Activated T-helper 1 cell treated with anti-CD3 and anti-CD28 coated beads, Interleukin-2, amount 50 U/mL, for 16 hours (primary cell): Measurements from ENCODE around the gene NME7.
"Not testable (repeated sequence)": the region's sequence is repeated elsewhere in the genome, so short reads cannot be mapped to it uniquely, and the experiment has no call there.

Experiments used
- DNase-seq, 2 donors: peaks; one replicate each; pipeline ENCODE4 v3.0.0-alpha.2; 2020; ENCODE audit warnings: low read depth in 1 of 2, low spot score in 1 of 2

NME7 gene, protein sequence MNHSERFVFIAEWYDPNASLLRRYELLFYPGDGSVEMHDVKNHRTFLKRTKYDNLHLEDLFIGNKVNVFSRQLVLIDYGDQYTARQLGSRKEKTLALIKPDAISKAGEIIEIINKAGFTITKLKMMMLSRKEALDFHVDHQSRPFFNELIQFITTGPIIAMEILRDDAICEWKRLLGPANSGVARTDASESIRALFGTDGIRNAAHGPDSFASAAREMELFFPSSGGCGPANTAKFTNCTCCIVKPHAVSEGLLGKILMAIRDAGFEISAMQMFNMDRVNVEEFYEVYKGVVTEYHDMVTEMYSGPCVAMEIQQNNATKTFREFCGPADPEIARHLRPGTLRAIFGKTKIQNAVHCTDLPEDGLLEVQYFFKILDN

DNA sequence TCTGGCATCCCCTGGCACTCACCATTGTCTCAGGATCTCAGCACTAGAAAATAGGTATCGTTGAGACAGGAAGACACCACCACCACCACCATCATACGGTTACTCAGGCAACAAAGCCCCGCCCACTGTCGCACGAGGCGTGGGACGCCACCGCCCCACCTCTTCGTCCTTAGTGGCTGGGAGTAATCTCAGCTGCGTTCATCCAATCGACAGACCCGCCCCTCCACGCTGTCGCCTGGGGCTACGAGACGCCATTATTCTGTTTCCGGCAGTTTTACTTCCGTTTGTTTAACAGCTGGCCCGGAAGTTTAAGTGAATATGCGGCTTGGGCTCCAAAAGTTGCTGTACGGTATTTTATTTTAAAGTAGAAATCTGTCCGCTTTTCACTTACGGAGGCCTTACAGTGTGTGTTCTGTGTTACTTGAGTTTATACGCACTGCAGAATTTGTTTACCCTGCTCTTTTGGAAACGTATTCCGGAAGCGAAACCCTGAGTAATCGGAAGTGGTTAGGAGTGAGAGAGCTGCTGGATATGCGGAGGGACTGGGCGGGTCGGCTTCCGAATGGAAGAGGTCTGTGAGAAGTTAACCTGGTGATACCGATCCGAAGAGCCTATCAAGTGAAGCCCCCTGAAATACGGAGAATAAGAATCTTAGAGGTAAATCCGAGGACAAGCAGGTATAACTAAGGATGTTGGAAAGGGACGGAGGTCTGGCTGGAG, at the start of gene NME7, which contains the start of gene BLZF1:
TSS of gene NME7 (minus strand) at position 112 of the 720 bp plus-strand sequence. CDS start at position 25, 87 bp downstream.
TSS of gene BLZF1 (plus strand) at position 510 of the 720 bp plus-strand sequence. CDS start 1,328 bp downstream, outside the sequence.
- peak; percentile 96 to 98 for DNase-seq

DNA sequence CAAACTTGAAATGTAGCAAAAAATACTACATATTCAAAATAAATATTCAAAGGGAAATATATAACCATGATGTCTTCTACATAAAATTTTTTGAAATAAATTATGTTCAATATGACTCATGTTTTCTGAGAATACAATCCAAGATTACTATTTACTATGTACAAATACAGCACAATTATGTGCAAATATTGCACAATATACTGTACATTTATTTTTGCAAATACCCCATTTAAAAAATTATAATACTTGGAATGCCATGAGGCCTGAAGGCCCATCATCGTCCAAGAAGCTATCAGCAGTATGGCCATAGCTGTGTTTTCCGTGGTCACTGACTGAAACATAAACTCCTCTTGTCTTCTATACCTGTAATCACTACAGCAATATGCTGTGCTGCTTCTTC, 47.4 kb upstream of the NME7 start:
- DNase-seq = no peak

DNA sequence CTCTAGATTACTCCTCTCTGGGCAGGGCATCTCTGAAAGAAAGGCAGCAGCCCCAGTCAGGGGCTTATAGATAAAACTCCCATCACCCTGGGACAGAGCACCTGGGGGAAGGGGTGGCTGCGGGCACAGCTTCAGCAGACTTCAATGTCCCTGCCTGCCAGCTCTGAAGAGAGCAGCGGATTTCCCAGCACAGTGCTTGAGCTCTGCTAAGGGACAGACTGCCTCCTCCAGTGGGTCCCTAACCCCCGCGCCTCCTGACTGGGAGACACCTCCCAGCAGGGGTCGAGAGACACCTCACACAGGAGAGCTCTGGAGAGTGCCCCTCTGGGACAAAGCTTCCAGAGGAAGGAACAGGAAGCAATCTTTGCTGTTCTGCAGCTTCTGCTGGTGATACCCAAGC, 40.7 kb upstream of the NME7 start:
- not testable (repeated sequence) for DNase-seq

DNA sequence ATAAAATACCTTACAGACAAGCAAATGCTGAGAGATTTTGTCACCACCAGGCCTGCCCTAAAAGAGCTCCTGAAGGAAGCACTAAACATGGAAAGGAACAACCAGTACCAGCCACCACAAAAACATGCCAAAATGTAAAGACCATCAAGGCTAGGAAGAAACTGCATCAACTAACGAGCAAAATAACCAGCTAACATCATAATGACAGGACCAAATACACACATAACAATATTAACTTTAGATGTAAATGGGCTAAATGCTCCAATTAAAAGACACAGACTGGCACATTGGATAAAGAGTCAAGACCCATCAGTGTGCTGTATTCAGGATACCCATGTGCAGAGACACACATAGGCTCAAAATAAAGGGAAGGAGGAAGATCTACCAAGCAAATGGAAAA, 35.0 kb upstream of the NME7 start:
- DNase-seq = not testable (repeated sequence)

DNA sequence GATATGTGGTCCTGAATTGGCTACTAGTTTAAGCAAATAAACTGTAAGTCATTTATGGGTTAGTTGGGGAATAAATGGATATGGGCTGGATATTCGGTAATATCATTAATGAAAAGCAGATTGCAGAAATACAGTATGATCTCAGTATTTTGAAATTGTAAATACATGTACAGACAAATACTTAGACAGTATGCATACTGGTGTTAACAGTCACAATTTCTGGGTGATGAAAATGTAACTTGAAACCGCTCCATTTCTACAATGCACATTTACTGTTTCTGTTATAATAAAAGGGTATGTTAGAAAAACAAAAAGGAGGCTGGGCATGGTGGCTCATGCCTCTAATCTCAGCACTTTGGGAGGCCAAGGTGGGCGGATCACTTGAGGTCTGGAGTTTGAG, 28.4 kb upstream of the NME7 start:
- no peak for DNase-seq

DNA sequence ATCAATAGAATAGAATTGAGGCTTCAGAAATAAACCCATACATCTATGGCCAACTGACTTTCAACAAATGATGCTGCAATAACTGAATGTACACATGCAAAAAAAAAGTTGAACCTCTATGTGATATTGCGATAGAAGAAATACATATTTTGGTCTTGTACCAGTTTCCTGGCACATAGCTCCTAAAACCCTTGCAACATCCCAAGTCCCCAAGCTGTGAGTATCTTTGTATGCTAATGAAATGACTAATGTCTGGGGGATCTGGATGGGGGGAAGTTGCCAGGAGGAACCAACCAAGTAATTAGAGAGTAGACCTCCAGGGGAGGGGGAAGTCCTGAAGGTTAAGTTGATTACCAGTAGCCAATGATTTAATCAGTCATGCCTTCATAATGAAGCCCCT, 24.8 kb upstream of the NME7 start:
- DNase-seq = no peak

DNA sequence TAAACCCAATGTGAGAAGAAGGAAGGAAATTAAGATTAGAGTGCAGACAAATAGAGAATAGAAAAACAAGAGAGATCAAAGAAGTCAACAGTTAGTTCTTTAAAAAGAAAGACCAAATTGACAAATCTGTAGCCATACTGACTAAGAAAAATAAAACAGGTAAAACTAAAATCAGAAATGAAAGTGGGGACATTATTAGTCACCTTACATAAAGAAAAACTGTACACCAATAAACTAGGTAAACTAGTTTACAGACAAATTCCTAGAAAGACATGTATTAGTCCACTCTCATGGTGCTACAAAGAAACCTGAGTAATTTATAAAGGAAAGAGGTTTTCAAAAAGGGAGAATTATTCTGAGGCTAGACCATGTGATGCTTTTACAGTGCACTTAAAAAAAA, 22.7 kb upstream of the NME7 start:
- DNase-seq = no peak

DNA sequence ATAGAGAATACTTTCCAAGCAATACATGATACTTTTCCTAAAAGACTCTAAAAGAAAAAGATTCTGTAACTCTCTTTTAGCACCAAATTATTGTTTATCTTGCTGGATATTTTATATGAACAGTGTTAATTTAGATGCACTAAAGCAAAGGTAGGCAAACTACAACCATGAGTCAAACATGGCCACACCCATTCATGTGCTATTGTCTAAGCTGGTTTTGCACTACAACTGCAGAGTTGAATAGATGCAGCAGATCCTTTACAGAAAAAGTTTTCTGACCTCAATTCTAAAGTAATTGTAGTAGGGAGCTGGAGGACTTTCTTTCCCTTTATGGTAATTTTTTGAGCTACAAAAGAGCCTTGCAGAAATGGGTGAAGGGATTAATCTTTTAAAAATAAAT, 19.8 kb upstream of the NME7 start:
- DNase-seq = no peak

DNA sequence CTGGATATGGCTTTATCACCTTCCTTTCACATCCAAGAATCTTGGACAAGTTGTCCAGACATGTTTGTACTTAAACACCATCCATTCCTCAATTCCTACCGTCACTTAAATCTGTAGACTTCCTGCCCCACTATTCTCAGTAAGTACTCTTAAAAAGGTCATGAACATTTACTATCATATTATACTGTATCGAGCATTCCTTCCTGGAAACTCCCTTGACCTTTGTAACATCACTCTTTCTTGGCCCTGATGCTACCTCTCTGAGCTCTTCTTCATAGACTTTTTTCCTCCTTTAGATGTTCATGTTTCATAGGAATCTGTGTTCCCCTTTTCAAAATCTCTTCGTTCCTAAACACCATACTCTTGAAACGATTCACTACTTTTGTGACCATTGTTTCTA, 15.9 kb upstream of the NME7 start:
- DNase-seq = no peak

DNA sequence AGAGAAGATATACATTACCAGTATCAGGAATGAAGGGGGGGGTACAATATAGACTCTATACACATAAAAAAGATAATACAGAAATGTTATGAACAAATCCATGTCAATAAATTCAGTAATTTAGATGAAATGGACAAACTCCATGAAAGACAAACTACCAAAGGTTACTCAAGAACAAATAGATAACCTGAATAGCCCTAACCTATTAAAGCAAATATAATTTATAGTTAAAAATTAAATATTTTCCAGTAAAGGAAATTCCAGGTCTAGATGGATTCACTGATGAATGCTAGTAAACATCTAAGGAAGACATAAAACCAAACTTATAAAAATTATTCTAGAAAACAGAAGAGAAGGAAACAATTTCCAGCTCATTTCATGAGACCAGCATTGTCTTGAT, 13.6 kb upstream of the NME7 start:
- no peak for DNase-seq

DNA sequence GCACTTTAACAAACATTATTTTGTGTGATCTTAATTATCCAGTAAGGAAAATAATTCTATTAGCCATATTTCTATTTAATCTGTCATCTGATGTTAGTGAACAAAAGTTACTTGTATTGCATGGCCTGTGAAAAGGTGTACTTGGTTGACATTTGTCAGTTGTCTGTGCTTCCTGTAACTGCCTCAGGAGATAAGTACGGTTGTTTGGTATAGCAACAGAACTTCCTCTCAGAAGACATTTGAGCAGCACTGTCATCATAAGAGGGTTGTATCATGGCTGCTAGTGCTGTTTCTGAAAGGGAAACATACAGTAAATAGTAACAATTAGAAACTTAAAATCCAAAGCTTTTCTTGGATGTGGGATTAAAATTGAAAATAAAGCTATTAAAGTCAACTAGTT, 3.8 kb upstream of the NME7 start:
- DNase-seq = no peak

DNA sequence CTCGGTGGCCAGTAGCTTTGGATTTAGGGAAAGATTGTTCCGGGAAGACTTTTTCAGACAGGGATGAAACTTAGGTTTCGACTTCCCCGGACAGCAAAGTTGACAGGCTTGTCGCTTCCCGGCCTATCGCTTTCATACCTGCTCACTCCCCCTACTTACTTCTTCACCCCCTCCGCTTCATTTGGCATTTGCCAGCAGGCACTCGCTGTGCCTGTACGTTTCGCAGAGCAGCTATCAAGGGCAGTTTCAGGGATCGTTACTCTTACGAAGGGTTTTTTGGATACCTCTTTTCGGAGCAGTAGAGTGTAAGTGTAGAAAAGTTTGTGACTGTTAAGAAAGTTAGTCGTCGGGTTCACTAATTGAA, 791 bp upstream of the NME7 start:
- DNase-seq = no peak

DNA sequence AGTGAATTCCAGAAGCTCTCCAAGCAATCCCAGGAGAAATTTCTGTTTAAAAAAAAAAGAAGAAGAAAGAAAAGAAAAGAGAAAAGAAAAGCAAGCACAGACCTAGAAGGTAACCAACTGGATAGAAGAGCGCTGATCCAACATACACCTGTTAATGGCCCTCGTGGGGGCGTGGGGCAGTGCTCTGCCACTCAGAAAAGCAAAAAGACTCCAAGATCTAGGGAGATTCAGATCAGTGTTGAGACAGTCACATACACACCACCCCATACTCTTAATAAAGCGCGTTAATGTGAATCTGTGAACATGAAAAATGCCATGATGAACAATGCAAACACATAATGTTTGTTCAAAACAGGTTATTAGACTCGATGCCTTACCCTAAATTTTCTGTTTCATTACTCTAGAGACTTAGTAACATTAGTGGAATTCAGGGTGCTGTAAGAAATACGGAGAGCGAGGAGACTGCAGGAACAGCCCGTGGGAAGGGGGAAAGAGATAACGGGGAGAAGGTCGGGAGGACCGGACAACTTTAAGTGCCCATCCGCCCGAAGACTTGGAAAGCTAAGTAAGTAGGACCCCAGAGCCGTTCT, 406 bp downstream of the NME7 start:
- no peak for DNase-seq

DNA sequence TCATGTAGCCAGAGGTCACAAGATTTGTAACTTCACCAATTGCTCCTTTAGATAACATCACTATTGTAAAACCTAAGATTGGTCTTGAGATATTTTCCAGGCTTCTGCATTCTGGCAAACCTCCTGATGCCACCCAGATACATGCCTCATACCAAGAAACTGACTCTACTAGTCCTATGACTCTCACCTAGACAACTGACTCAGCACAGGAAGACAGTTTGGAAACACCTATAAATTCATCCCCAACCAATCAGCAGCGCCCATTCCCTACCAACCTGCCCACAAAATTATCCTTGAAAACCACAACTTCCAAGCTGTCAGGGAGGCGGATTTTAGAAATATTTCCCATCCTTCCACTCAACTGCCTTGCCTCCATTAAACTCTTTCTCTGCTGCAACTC, 2.6 kb downstream of the NME7 start:
- no peak for DNase-seq

DNA sequence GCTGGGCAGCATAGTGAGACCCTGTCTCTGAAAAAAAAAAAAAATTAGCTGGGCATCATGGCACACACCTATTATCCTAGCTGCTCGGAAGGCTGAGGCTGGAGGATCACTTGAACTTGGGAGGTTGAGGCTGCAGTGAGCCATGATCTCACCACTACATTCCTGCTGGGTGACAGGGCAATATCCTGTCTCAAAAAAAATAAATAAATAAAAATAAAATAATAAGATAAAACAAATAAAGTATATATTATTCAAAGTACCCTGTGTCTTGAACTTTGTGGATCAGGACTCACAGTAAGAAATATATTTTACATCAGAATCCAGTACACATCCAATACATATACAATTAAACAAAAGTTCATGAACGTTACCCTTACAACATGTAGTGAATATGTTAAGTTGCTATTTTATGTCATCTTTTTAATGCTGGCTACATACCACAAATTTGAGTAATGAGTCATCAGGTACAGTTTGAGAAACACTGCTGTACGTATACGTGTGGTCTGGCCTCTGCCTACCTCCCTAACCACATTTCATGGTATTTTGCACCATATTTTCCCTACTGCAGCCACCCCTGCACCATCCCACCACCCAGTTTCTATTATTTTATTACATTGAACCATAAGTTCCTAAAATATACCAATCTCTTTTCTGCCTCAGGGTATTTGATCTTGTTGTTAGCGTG, 4.4 kb downstream of the NME7 start:
- DNase-seq = no peak

DNA sequence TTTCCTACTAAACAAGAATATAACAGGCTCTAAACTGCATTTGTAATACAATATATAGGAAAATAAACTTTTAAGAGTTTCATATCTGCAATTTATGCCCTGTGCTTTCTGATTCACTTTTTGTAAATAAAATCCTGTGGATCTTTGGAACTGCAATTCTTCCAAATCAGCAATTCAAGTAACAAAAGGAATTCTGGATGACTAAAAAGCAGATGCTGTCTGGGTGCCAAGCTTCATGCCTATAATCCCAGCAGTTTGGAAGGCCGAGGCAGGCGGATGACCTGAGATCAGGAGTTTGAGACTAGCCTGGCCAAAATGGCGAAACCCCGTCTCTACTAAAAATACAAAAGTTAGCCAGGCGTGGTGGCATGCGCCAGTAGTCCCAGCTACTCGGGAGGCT, 6.3 kb downstream of the NME7 start:
- DNase-seq = no peak

DNA sequence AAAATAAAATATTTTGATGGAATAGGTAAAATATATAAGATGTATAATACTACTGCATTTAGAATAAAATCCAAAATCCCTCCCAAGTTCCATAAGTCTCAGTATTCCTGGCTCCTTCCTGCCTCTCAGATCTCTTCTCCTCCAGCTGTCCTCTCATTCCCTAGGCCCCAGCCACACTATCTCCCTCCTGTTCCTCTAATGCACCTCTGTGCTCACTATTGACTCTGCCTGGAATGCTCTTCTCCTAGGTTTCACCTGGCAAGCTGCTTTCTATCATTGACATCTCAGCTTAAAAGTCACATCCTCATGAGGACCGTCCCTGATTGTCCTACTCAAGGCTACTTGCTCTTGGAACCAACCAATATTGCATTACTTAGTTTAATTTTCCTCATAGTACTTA, 7.2 kb downstream of the NME7 start:
- no peak for DNase-seq

DNA sequence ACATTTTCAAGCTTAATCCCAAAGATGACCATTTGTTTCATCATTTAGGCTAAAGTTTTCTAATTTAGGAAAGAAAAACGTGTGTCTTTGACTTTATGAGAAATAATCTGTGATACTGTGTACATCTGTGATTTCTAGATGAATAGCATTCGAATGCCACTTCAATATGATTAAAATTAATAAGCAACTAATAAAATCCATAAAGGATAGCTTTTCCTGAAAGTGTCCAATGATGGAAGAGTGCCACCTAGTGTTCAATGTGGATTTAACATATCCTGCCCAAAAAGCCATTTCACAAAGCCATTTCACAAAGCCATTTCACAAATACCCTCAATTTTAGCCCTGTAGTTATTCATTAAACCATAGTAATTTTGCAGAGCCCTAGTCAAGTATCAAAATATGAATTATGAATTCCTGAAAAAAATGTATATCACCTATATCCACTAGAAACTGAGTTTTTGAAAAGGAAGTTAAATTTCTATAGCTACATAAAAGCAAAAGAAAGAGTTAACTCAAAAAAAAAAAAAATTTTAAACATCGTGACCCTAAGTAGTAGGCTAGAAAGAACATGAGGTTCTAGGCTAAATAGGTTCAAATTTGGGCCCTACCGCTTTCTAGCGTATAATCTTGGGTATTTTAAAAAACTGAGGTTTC, 19.1 kb downstream of the NME7 start:
- DNase-seq = no peak

DNA sequence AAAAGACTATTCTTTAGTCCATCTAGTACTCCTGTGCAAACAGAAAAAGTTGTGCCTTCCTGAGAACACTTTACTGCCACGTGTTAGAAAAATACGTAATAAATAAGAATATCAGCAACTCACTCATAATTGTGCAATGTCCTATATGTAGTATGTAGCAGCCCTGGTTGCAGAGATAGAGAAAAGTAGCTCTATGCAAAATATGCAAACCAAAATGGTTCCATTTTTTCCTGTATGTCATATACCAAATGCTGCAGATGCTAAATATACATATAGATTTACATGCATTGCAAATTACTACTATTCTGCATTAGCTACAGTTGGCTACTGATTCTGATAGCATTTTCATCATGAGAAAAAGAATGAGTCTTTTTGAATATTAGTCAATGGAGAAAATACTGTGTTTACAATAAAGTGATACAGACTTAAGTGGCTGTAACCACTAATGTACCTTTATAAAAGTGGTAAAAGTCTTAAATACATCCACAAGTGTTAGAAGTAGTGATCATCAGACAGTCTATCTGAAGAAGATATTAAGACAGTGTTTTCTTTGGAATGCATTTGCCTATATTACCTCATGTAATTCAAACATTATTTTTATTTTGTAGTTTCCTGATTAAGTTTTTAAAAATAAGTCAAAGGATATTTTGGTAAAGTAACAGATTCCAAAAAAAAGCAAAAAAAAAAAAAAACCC, 19.8 kb downstream of the NME7 start:
- DNase-seq = no peak

DNA sequence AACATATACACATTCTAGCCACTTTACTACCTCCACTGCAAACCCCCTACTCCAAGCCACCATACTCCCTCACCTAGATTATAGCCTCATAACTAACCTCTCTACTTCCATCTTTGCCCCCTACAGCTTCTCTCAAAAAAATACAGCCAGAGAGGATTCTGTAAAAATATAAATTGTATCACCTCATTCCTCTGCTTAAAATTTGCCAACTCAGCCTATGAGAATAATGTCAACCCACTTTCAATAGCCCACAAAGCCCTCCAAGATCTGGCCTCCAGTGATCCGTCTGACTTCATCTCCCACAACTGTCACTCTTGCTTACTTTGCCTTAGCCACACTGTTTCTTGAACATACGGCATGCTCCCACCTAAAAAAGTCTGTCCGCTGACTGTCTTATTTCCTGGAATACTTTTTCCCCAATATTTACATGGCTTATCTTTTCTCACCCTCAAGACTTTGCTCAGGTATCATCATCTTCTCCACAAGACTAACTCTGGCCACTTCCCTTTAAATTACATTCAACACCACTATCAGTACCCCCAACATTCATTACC, 21.5 kb downstream of the NME7 start:
- no peak for DNase-seq
